Brain microvascular endothelial cell (primary cell): ENCODE results near the gene HAPLN2.
"Not testable (repeated sequence)": the region's sequence is repeated elsewhere in the genome, so short reads cannot be mapped to it uniquely, and the experiment has no call there.

Experiments
- DNase-seq: peaks from one replicate; pipeline ENCODE4 v3.0.0-alpha.2; 2020
- H3K27ac ChIP-seq: fragments of 250-450 bp; sonication (Bioruptor Pico); 2 replicates; pipeline ENCODE4 v1.5.1; 2020; ENCODE audit warnings: mild to moderate bottlenecking, moderate library complexity
- H3K27me3 ChIP-seq: fragments of 250-450 bp; sonication (Bioruptor Pico); replicated peaks from 2 replicates; pipeline ENCODE4 v1.5.1; 2020; ENCODE audit warnings: mild to moderate bottlenecking
- H3K36me3 ChIP-seq: fragments of 250-450 bp; sonication (Bioruptor Pico); replicated peaks from 2 replicates; pipeline ENCODE4 v1.5.1; 2020; ENCODE audit warnings: mild to moderate bottlenecking
- H3K4me3 ChIP-seq: 2 replicates; pipeline ENCODE4 v1.5.1; 2011; ENCODE audit warnings: low read depth, mild to moderate bottlenecking, control low read depth, low read length, moderate library complexity
- in situ Hi-C: cut with HindIII; loops from 2 replicates; pipeline ENCODE4 v1.10.0; 2017; ENCODE audit warnings: low sequenced_read_pairs, low pct_ligation_motif_present
- TF ChIP-seq, protein P1 (sequence below): IDR thresholded peaks from 2 replicates; pipeline ENCODE4 v1.5.1; 2011; ENCODE audit warnings: low read depth, mild to moderate bottlenecking, moderate library complexity, low read length, control low read depth, inconsistent platforms; ENCODE audit errors: missing control alignments

The HAPLN2 gene

GRCh38 chr1:156608036-156608674, 11.1 kb upstream of the HAPLN2 start:
- TF ChIP-seq, protein P1, sequence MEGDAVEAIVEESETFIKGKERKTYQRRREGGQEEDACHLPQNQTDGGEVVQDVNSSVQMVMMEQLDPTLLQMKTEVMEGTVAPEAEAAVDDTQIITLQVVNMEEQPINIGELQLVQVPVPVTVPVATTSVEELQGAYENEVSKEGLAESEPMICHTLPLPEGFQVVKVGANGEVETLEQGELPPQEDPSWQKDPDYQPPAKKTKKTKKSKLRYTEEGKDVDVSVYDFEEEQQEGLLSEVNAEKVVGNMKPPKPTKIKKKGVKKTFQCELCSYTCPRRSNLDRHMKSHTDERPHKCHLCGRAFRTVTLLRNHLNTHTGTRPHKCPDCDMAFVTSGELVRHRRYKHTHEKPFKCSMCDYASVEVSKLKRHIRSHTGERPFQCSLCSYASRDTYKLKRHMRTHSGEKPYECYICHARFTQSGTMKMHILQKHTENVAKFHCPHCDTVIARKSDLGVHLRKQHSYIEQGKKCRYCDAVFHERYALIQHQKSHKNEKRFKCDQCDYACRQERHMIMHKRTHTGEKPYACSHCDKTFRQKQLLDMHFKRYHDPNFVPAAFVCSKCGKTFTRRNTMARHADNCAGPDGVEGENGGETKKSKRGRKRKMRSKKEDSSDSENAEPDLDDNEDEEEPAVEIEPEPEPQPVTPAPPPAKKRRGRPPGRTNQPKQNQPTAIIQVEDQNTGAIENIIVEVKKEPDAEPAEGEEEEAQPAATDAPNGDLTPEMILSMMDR, result peak; percentile 87
- Histone ChIP-seq H3K36me3 (no peaks in the 10 kb centered on the region), H3K27ac (no peak overlapping the region), H3K27me3 (no peaks in the 10 kb centered on the region), H3K4me3 (no peak overlapping the region)
- DNase-seq, result peak; percentile 69
- in situ Hi-C loops, result no loop called here

DNA sequence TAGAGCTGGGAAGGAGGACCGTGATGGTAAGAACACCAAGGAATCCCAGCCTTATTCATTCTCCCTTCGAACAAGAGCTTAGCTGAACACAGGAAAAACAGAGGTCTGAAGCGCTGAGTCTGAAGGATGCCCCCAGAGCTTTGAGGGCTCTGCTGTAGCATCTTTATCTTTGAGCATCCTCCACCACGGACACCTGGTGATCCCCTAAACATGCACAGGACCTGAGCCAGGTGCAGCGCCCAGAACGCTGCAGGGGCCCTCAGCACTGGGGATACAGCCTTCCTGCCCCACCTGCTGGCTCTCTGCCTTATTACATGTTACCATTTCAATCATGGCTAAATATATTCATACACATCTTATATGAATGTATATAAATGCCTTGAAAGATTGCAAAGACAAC, 10.2 kb upstream of the HAPLN2 start:
- DNase-seq, result no peak
- H3K27ac ChIP-seq, result no peak overlapping the region
- no peaks in the 10 kb centered on the region for H3K36me3 ChIP-seq
- TF ChIP-seq, protein P1, result peak; percentile 80
- in situ Hi-C loops, result no loop called here
- no peak overlapping the region for H3K4me3 ChIP-seq
- no peaks in the 10 kb centered on the region for H3K27me3 ChIP-seq

- DNase-seq, H3K27ac ChIP-seq, H3K27me3 ChIP-seq, in situ Hi-C loops, H3K4me3 ChIP-seq, H3K36me3 ChIP-seq: not testable (repeated sequence)
These were observed 9.1 kb upstream of the HAPLN2 start for GRCh38 chr1:156610072-156610471.

GRCh38 chr1:156612666-156613065, 6.5 kb upstream of the HAPLN2 start:
- no peaks in the 10 kb centered on the region for H3K27me3 ChIP-seq
- DNase-seq, result no peak
- in situ Hi-C loops, result no loop called here
- no peaks in the 10 kb centered on the region for H3K36me3 ChIP-seq
- no peak overlapping the region for H3K4me3 ChIP-seq
- TF ChIP-seq, protein P1, result no peak
- no peak overlapping the region for H3K27ac ChIP-seq

DNA sequence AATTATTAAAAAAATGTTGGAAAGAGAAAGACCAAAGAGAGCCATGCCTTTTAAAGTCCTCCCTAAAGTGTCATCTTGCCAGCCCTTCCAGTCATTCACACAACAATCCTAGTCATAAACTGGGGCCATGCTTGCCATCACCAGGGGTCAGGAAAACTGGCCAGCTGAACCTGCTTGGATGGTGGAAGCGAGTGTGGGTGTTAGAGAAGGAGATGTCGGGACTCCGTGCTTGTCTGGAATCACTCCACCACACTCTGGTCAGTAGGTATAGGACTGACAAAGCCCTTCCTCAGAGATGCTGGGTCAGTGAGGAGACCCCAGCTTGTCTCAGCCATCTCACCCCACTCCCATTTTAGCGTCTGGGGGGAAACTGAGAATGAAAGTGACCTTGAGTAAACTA, 3.3 kb upstream of the HAPLN2 start:
- Histone ChIP-seq H3K4me3 (no peak overlapping the region), H3K27ac (no peak overlapping the region), H3K36me3 (no peaks in the 10 kb centered on the region), H3K27me3 (peaks cover 17% of the 10 kb centered on the region)
- in situ Hi-C loops, result no loop called here
- TF ChIP-seq, protein P1, result no peak
- no peak for DNase-seq

GRCh38 chr1:156616463-156616862, 2.8 kb upstream of the HAPLN2 start:
- in situ Hi-C loops, result no loop called here
- Histone ChIP-seq H3K27me3 (peaks cover 17% of the 10 kb centered on the region), H3K36me3 (no peaks in the 10 kb centered on the region), H3K27ac (no peak overlapping the region), H3K4me3 (no peak overlapping the region)
- peak; percentile 60 for DNase-seq
- TF ChIP-seq, protein P1, result no peak
